ENCODE data around the gene KCNH2.

GRCh38 chr7:150967349-150967748 lies 10.8 kb downstream of the KCNH2 start:
- peak in 1 of 4 donors; percentile 42 for TF ChIP-seq EP300 (IDR thresholded peaks at IDR 0.05)
- no peak for TF ChIP-seq CTCF (IDR thresholded peaks at IDR 0.05)
- TF ChIP-seq POLR2A (IDR thresholded peaks at IDR 0.05): no peak
